B cell (primary cell): ENCODE data around the gene LSM4. TPM values are rescaled to one million over a fixed set of nuclear protein-coding genes. Genes with fewer than 3 reads are reported as not detected.

Source experiments
- ATAC-seq: fragments of 200-7000 bp; cut with Tn5 transposase; one replicate; pipeline ENCODE4 v1.10.0; 2021; ENCODE audit warnings: low read depth, mild to moderate bottlenecking, moderate number of reproducible peaks, moderate library complexity
- CTCF ChIA-PET: fragments of 350-600 bp; sonication (Branson Sonifier 250); formaldehyde crosslinking; loops from one replicate; lab custom pipeline; 2021; ENCODE audit warnings: antibody characterized with exemption, inconsistent platforms; lab: Charles Lee
- POLR2A ChIA-PET: fragments of 350-600 bp; sonication (Branson Sonifier 250); formaldehyde crosslinking; loops from one replicate; lab custom pipeline; 2021; ENCODE audit warnings: antibody characterized with exemption; lab: Charles Lee
- DNase-seq: peaks from one replicate; pipeline ENCODE4 v3.0.0; 2013
- H2AFZ ChIP-seq: 2 replicates; pipeline ENCODE4 v1.6.1; 2012; ENCODE audit warnings: mild to moderate bottlenecking, low read depth, low read length; ENCODE audit not compliant: insufficient read depth, poor library complexity, severe bottlenecking
- H3K27ac ChIP-seq, 2 donors: 1 replicate in 1 of 2; 2 replicates in 1 of 2; pipeline ENCODE4 v1.5.1; 2012 to 2013; ENCODE audit warnings: low read length in 2 of 2, mild to moderate bottlenecking in 2 of 2, moderate library complexity in 1 of 2
- H3K27me3 ChIP-seq, 4 experiments: fragments of 200-600 bp in 1 of 4; sonication (generic) in 1 of 4; replicated peaks in 1 of 4; 1 replicate in 2 of 4; 2 replicates in 2 of 4; pipeline versions ENCODE4 v1.6.1 to v1.7.0; 2013 to 2016; ENCODE audit warnings: low read length in 3 of 4, mild to moderate bottlenecking in 2 of 4, mixed read lengths in 1 of 4, moderate library complexity in 1 of 4; ENCODE audit not compliant: insufficient read depth in 4 of 4, control insufficient read depth in 3 of 4; ENCODE audit errors: control extremely low read depth in 1 of 4
- H3K36me3 ChIP-seq, 2 experiments: replicated peaks in 1 of 2; 1 replicate in 1 of 2; 2 replicates in 1 of 2; pipeline versions ENCODE4 v1.6.1 to v1.7.1; 2013; ENCODE audit warnings: low read length in 1 of 2; ENCODE audit not compliant: insufficient read depth in 2 of 2, control insufficient read depth in 1 of 2; ENCODE audit errors: control extremely low read depth in 1 of 2, extremely low read depth in 1 of 2
- H3K4me1 ChIP-seq, 2 donors: fragments of 200-600 bp in 1 of 2; sonication (generic) in 1 of 2; 1 replicate in 1 of 2; 2 replicates in 1 of 2; pipeline versions ENCODE4 v1.5.1 to v1.6.1; 2013 to 2017; ENCODE audit warnings: low read length in 2 of 2; ENCODE audit not compliant: control insufficient read depth in 2 of 2, insufficient read depth in 2 of 2
- H3K4me2 ChIP-seq: replicated peaks from 2 replicates; pipeline ENCODE3; 2012; ENCODE audit warnings: mild to moderate bottlenecking, low read depth, low read length; ENCODE audit not compliant: poor library complexity, severe bottlenecking
- H3K4me3 ChIP-seq, 5 experiments: fragments of 200-600 bp in 1 of 5; sonication (generic) in 1 of 5; 1 replicate in 3 of 5; 2 replicates in 2 of 5; pipeline versions ENCODE4 v1.5.1 to v1.7.0; 2011 to 2016; ENCODE audit warnings: low read length in 4 of 5, mild to moderate bottlenecking in 4 of 5, low read depth in 2 of 5, control low read depth in 1 of 5, moderate library complexity in 1 of 5; ENCODE audit not compliant: insufficient read depth in 1 of 5; ENCODE audit errors: control extremely low read depth in 1 of 5, extremely low read depth in 1 of 5
- H3K79me2 ChIP-seq: fragments of 200-600 bp; sonication (generic); one replicate; pipeline ENCODE4 v1.6.0; 2016; ENCODE audit warnings: low read length; ENCODE audit not compliant: control insufficient read depth, insufficient read depth
- H3K9ac ChIP-seq: fragments of 200-600 bp; sonication (generic); 2 replicates; pipeline ENCODE4 v1.6.1; 2017; ENCODE audit warnings: mild to moderate bottlenecking, low read length, moderate library complexity
- H3K9me3 ChIP-seq, 3 donors: one replicate each; pipeline versions ENCODE4 v1.6.1 to v1.7.1; 2013; ENCODE audit warnings: low read length in 2 of 3; ENCODE audit not compliant: control insufficient read depth in 2 of 3, insufficient read depth in 1 of 3; ENCODE audit errors: control extremely low read depth in 1 of 3
- H4K20me1 ChIP-seq: 2 replicates; pipeline ENCODE4 v1.6.0; 2012; ENCODE audit warnings: mild to moderate bottlenecking, low read length; ENCODE audit not compliant: insufficient read depth, control insufficient read depth, poor library complexity, severe bottlenecking
- H3K27ac Mint-ChIP-seq: one replicate; pipeline ENCODE4 v1.8.0; 2021; ENCODE audit warnings: mixed read lengths
- H3K27me3 Mint-ChIP-seq: one replicate; pipeline ENCODE4 v1.8.0; 2021; ENCODE audit warnings: mixed read lengths
- H3K4me1 Mint-ChIP-seq: one replicate; pipeline ENCODE4 v1.8.0; 2021; ENCODE audit warnings: mixed read lengths
- H3K4me3 Mint-ChIP-seq: one replicate; pipeline ENCODE4 v1.8.0; 2021; ENCODE audit warnings: mixed read lengths
- H3K9me3 Mint-ChIP-seq: one replicate; pipeline ENCODE4 v1.8.0; 2022; ENCODE audit warnings: mixed read lengths; ENCODE audit not compliant: insufficient read depth
- CTCF ChIP-seq: fragments of 200-600 bp; IDR thresholded peaks from one replicate; pipeline ENCODE4 v1.8.0; 2022; ENCODE audit warnings: antibody characterized with exemption, mild to moderate bottlenecking
- EZH2 ChIP-seq: IDR thresholded peaks from 2 replicates; pipeline ENCODE4 v1.6.1; 2012; ENCODE audit warnings: borderline replicate concordance, low read depth, mild to moderate bottlenecking, moderate library complexity, low read length; ENCODE audit not compliant: insufficient read depth, poor library complexity, severe bottlenecking
- WGBS: methylation state at CpG from one replicate; pipeline ENCODE4 v1.1.5; 2013; ENCODE audit warnings: missing lambda C conversion rate; ENCODE audit not compliant: insufficient coverage; 5-methylcytosine and 5-hydroxymethylcytosine counted together
- intact Hi-C: fragments of 100-400 bp; cut with micrococcal nuclease; formaldehyde crosslinking; loops from one replicate; pipeline ENCODE4 v1.10.0; 2022
- polyA plus RNA-seq: library from polyadenylated mRNA; depleted of rRNA; stranded (reverse); fragments of >200 nt; gene quantifications from 2 replicates; pipeline ENCODE4 v1.2.3, GENCODE V29; 2012
- total RNA-seq, 2 donors: library from RNA; stranded (reverse); fragments of 120-200 nt in 1 of 2; gene quantifications; 1 replicate in 1 of 2; 2 replicates in 1 of 2; pipeline versions ENCODE4 v1.2.3 to v1.2.4, GENCODE V29; 2013 to 2022

Gene LSM4
- total and polyA plus RNA-seq, 2 donors (not counting 1 experiment from before 2014, with no cell fraction given): 66.3 to 86.1 TPM

GRCh38 chr19:18287836-18288772, 34.8 kb downstream of the LSM4 start:
- H3K4me3 Mint-ChIP-seq: no peak overlapping the region

More at GRCh38 chr19:18287836-18288772, 34.8 kb downstream of the LSM4 start:
- Histone ChIP-seq H3K9ac (no peak overlapping the region), H2AFZ (no peak overlapping the region), H3K4me2 (no peak overlapping the region), H4K20me1 (no peaks in the 10 kb centered on the region), H3K4me3 (no peak overlapping the region), H3K27me3 (no peaks in the 10 kb centered on the region), H3K79me2 (no peaks in the 10 kb centered on the region), H3K9me3 (no peaks in the 10 kb centered on the region), H3K36me3 (no peaks in the 10 kb centered on the region), H3K4me1 (peaks cover 40 to 64% of the 10 kb centered on the region in 2 donors), H3K27ac (no peak overlapping the region)
- peaks cover 52% of the 10 kb centered on the region for H3K4me1 Mint-ChIP-seq
- H3K27ac Mint-ChIP-seq: peak overlapping the region; percentile 32
- intact Hi-C loops: no loop called here
- H3K27me3 Mint-ChIP-seq: no peaks in the 10 kb centered on the region
- WGBS: 83% methylated on average over 25 of the region's 26 CpGs
- ATAC-seq (no peak), DNase-seq (no peak)
- H3K9me3 Mint-ChIP-seq: no peaks in the 10 kb centered on the region
- POLR2A ChIA-PET: interaction anchor here (0.6 to 6.6 kb wide), 6 partner anchors 8 to 232 kb away, joined by 3 to 318 read pairs (median 6); partner anchors contain the start of gene JUND
- TF ChIP-seq EZH2: no peak
- no peak for TF ChIP-seq CTCF
- CTCF ChIA-PET: interaction anchor here (1.6 to 6.5 kb wide), 3 partner anchors 7 to 41 kb away, joined by 6 to 138 read pairs (median 12); partner anchors contain the start of gene JUND
